Measurements from ENCODE around the gene PPIE.

Gene PPIE

DNA sequence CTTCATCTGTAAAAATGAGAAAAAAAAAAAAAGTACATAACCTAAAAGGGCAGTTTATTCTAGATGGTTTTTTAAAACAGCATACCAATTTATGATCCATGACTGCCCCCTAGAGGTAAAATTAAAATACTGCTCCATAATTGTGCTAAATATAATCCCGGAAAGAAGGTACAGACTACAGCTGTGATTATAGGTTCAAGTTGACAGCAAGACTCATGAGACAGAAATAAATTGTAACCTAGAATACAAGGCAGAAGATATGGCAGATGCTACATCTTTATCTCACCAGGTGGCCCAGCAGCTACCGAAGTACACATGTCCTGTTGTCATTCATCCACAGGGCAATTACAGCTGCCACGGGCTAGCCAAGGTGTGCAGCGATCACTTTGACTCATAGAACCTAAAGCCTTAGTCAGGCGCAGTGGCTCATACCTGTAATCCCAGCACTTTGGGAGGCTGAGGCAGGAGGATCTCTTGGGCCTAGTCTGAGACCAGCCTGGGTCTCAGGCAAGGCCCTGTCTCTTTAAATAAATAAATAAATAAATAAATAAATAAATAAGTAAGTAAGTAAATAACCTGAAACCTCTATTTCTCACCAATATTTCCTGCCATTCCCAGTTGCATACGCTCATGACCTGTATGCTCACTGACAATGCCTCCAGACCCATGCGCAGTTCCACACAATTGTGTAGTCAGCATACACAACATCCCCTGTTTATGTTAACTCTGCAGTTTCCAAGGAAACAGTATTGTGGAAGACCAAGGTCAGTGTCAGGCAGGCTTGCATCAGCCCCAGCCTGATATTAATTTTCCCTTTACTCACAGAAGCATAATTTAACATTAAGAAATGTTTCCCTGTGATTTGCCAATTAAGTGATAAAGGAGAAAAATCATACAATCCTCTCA, 18.3 kb upstream of the PPIE start:
- DNase-seq (ENCODE audit: low read depth in 2 of 2) = no peak

DNA sequence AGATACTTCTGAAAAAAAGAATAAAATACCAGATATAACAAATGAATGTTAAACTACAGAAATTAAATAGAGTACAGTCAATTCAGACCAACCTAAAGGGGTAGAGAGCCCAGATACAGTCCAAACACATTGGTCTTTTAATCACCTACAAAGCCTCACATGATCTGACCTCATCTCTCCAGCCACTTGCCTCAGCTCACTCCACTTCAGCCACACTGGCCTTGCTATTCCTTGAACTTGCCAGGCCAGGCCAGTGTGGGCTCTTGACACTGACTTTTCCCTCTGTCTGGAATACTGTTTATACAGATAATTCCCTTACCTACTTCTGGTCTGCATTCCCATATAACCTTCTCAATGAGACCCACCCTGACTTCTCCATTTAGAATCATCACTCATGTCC, 17.0 kb upstream of the PPIE start:
- no peak for DNase-seq (ENCODE audit: low read depth in 2 of 2)

DNA sequence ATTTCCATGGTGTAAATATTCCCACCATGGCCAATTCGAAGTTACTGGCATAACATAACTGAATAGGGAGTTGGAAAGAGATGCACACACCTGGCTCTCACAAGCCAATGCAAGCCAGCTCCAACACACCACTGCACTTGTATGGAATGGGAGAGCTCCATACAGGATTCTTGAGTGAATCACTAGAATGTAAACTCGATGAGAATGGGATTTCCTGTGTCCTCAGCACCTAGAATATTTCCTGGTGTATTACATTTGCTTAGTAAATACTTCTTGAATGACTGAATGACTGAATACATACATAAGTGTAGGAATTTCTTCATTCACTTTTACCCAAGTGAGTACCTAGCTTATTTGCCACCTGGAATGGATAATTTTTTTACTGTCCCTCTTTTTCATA, 16.2 kb upstream of the PPIE start:
- DNase-seq (ENCODE audit: low read depth in 2 of 2) = no peak

GRCh38 chr1:39726600-39726999, 12.1 kb upstream of the PPIE start:
- no peak for DNase-seq (ENCODE audit: low read depth in 2 of 2)

GRCh38 chr1:39727221-39727931, 11.3 kb upstream of the PPIE start:
- DNase-seq (ENCODE audit: low read depth in 2 of 2) = no peak

DNA sequence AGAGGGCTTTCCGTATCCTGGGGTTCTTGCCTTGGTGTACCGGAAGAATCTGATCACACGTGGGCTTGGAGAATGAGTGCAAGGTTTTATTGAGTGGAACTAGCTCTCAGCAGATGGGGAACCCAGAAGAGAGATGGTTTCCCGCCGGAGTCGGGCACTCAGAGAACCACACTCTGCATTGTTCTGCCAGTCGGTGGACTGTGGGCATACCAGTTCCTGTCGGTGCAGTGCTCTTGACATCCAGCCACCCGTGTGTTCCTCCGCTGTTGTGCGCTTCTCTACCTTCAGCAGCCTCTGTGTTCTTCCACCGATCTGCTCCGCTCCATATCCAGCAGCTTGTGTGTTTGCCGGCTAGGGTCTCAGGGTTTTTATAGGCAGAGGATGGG, 10.8 kb upstream of the PPIE start:
- DNase-seq (ENCODE audit: low read depth in 2 of 2) = no peak

DNA sequence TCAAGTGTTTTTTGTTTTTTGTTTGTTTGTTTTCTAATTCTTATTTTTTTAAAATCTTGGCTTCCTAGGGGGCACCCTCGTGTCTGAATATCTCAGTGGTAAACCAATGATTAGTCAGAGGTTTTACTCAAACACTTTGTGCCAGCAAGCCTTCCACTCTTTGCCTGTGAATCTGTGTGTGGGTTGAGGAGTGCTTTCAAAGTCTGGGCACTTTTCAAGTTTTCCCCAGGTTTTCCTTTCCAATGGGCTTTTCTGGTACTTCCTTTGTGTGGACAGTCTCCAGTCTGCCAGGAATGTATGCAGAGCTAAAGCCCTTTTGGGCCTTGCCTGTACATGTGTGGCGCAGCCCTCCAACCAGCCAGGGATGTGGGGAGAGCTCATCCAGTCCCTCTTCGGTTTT, 9.7 kb upstream of the PPIE start:
- DNase-seq (ENCODE audit: low read depth in 2 of 2) = no peak

DNA sequence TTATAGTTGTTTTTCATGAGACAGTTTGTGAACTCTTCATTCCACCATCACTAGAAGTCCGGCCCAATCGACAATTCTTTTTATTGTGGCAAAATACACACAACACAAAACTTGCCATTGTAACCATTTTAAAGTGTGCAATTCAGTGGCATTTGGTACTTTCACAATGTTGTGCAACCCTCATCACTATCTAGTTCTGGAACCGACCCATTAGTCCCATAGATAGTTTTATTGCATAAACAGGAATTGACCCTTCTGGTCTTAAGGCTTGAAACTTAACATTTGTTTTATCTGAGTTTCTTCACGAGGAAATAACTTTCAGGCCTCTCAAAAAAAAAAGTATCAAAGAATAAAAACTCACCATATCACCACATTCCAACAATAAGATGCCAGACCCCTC, 8.8 kb upstream of the PPIE start:
- DNase-seq (ENCODE audit: low read depth in 2 of 2) = no peak

- DNase-seq (ENCODE audit: low read depth in 2 of 2) = no peak
Observed at GRCh38 chr1:39732730-39733129, 6.0 kb upstream of the PPIE start.

GRCh38 chr1:39733161-39733560, 5.5 kb upstream of the PPIE start:
- no peak for DNase-seq (ENCODE audit: low read depth in 2 of 2)

DNA sequence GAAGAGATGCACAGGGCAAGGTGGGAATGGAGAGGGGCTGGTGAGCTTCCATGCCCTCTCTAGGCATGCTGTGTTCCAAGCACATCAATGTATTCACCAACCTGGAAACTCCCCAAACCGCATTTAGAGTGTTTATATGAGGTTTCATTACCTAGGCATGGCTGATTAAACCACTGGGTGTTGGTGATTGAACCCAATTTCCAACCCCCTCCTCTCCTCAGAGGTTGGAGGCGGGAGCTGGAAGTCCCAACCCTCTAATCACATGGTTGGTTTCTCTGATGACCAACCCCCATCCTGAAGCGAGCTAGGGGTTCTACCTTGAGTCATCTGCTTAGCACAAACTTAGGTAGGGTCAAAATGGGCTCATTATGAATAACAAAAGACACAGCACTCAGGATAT, 3.0 kb upstream of the PPIE start:
- no peak for DNase-seq (ENCODE audit: low read depth in 2 of 2)

DNA sequence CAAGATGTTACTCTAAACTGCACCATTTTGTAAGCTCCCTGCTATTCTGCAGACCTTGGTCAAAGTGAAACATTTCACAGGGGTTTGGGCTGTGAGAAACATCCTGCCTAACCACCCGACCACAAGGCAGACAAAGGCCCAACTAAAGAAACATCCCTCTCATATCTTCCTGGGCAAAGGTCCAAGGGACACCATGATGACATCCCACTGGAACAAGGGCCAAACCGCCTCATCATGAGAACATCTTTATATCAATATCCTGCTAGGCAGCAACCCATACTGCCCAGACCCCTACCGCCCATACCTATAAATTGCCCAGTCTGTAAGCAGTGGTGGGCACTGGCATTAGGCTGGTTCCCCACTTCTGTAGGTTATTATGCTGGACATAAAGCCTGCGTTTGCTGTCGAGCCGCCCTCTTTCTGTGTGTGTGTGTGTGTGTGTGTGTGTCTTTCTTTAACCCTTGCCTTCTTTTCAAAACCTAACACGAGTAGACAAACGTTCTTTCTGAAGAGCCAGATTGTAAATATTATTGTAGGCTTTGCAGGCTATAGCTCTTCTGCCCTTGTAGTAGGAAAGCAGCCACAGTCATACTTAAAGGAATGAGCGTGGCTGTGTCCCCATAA, 1.0 kb upstream of the PPIE start:
- no peak for DNase-seq (ENCODE audit: low read depth in 2 of 2)

- no peak for DNase-seq (ENCODE audit: low read depth in 2 of 2)
Observed at GRCh38 chr1:39745016-39745670, 6.5 kb downstream of the PPIE start.

- DNase-seq (ENCODE audit: low read depth in 2 of 2) = no peak
Observed at GRCh38 chr1:39751595-39751994, 12.9 kb downstream of the PPIE start.

GRCh38 chr1:39752703-39753102, 14.0 kb downstream of the PPIE start:
- no peak for DNase-seq (ENCODE audit: low read depth in 2 of 2)

GRCh38 chr1:39753132-39754025, 14.7 kb downstream of the PPIE start:
- DNase-seq (ENCODE audit: low read depth in 2 of 2) = no peak

DNA sequence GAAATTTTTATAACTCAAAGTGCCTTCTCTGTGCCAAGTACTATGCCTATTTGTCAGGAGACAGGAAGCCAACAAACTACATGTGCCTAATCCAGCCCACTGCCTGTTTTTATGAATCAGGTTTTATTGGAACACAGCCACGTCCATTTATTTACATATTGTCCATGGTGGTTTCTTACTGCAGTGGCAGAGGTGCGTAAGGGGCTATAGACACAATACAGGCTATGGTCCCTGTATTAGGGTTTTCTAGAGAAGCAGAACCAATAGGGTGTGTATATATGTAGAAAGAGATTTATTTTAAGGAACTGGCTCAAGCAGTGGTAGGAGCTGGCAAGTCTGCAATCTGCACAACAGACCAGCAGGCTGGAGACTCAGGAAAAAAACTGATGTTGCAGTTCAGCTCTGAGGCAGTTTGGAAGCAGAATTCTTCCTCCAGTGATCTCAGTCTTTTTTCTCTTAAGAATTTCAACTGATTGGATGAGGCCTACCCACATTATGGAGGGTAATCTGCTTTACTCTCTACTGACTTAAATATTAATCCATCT, 15.4 kb downstream of the PPIE start:
- DNase-seq (ENCODE audit: low read depth in 2 of 2) = no peak

GRCh38 chr1:39754906-39755504, 16.3 kb downstream of the PPIE start:
- no peak for DNase-seq (ENCODE audit: low read depth in 2 of 2)

DNA sequence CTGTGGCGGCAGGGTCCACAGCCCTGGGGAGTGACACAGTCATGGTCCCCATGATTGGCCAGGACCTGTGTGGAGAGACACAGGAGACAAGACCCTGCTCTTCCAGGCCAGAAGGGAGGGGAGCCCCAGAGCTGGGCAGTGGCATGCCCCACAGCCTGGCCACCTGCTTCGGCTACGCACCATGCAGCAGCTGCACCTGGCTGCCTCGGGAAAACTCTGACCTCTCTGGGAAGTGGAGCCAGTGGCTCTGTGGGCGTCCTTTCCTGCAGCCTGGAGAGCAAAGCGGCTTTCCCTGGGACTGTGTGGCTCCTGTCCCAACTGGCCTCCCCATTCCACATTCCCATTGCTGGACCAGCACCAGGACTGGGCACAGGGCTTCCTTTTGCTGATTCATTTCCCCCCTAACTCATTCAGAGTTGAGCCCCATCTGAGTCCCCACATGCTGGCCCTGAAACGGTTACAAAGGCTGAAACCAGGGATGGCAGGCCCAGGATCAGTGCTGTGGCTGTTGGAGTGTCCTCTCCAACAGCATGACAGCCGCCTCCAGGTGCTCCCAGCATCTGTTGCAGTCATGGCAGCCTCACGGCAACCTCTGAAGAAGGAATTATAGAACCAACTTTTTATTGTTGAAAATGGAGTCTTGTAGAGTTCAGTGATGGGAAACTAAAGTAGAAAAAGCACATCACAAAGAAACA, 17.4 kb downstream of the PPIE start:
- no peak for DNase-seq (ENCODE audit: low read depth in 2 of 2)

DNA sequence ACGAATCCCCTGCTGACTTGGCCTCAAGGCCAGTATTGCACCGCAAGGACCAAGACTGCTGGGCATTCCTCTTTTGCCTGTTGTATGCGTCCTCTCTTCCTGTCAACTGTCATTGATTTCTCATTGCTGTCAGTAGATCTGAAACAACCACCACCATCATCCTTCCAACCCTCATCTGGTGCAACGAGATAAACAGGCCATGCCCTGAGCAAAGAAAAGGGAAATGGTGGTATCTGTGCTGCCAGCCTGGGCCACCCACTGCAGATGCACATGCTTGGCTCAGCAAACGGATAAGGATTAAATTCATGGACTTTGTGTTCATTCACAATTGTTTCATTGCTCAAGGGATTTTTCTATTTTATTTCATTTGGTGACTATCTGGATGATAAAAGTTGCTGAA, 18.8 kb downstream of the PPIE start:
- DNase-seq (ENCODE audit: low read depth in 2 of 2) = no peak

Measured in stimulated activated CD4-positive, alpha-beta T cell treated with anti-CD3 and anti-CD28 coated beads, Interleukin-4, amount 100 ng/mL, for 48 hours (primary cell).